HEK293T (cell line): Measurements from ENCODE around the gene PIBF1.

Source experiments
- ARNT ChIP-seq: fragments of 450-650 bp; IDR thresholded peaks from 2 replicates; pipeline ENCODE4 v1.6.1; 2017; ENCODE audit warnings: mild to moderate bottlenecking
- NFRKB ChIP-seq: fragments of 450-650 bp; IDR thresholded peaks from 2 replicates; pipeline ENCODE4 v1.6.1; 2016; ENCODE audit warnings: mild to moderate bottlenecking, moderate library complexity

DNA sequence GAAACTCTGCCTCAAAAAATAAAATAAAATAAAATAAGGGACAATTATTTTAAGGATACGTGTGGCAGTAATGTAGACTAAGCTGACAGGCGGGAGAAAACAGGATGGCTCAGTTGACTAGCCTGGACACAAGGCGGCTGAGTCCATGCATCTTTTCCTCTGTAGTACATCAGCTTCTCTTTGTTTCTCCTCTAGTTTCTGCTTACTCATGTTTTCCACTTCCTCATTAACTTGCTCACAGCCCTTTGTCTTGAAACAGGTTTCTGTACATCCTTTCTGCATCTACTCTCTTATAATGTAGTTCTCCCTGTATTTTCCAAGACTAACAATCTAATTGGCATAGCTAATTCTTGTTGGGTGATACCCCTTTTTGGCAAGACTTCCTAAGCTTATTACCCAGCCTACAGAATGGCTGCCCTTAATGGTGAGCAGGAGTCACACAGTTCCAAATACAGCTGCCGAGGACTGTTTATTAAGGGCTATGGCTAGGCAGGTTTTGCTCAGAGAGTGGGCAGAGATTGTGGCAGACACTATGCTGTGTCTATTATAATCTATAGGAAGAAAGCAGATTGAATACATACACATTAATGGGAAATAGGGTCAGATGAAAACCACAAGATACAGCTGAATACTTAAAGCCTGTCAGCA is 218.2 kb downstream of the PIBF1 start:
- TF ChIP-seq NFRKB (no peak), ARNT (no peak)
